HG03066 (cell line): ENCODE measurements around the gene GPATCH2L.
A peak's percentile ranks its signal among the peaks of the same experiment; 100 is the strongest.

Source experiments
- ATAC-seq: cut with Tn5 transposase; IDR thresholded peaks from one replicate; pipeline ENCODE4 v1.9.1; 2021; ENCODE audit warnings: low read depth; ENCODE audit not compliant: unreplicated experiment

Gene GPATCH2L

GRCh38 chr14:76151398-76152332, at the start of gene GPATCH2L:
Gene GPATCH2L (plus strand): TSS chr14:76151922. CDS start chr14:76154364, 2,442 bp downstream.
- ATAC-seq = peak; percentile 87

GRCh38 chr14:76104802-76105355, 46.8 kb upstream of the GPATCH2L start:
- no peak for ATAC-seq

GRCh38 chr14:76106188-76106587, 45.5 kb upstream of the GPATCH2L start:
- ATAC-seq = no peak

- no peak for ATAC-seq
These were observed 42.4 kb upstream of the GPATCH2L start for GRCh38 chr14:76109087-76109880.

GRCh38 chr14:76112889-76113624, 38.7 kb upstream of the GPATCH2L start:
- no peak for ATAC-seq

- ATAC-seq = no peak
These were observed 38.0 kb upstream of the GPATCH2L start for GRCh38 chr14:76113691-76114090.

GRCh38 chr14:76115010-76115422, 36.7 kb upstream of the GPATCH2L start:
- ATAC-seq = no peak

GRCh38 chr14:76117789-76118484, 33.8 kb upstream of the GPATCH2L start:
- ATAC-seq = no peak

- no peak for ATAC-seq
These were observed 33.1 kb upstream of the GPATCH2L start for GRCh38 chr14:76118594-76118993.

GRCh38 chr14:76121089-76121748, 30.5 kb upstream of the GPATCH2L start:
- no peak for ATAC-seq

GRCh38 chr14:76123426-76124225, 28.1 kb upstream of the GPATCH2L start:
- no peak for ATAC-seq

GRCh38 chr14:76125511-76125910, 26.2 kb upstream of the GPATCH2L start:
- ATAC-seq = no peak

GRCh38 chr14:76126076-76126475, 25.6 kb upstream of the GPATCH2L start:
- no peak for ATAC-seq

GRCh38 chr14:76129851-76130576, 21.7 kb upstream of the GPATCH2L start:
- ATAC-seq = no peak

- ATAC-seq = no peak
These were observed 20.4 kb upstream of the GPATCH2L start for GRCh38 chr14:76131071-76131965.

GRCh38 chr14:76133103-76133502, 18.6 kb upstream of the GPATCH2L start:
- ATAC-seq = no peak

GRCh38 chr14:76134231-76134630, 17.5 kb upstream of the GPATCH2L start:
- ATAC-seq = no peak
